HEK293 (cell line): ENCODE data around the gene CMTM4.

Experiments
- CTCF ChIA-PET: fragments of 350-600 bp; formaldehyde crosslinking; extraction: SDS; loops from one replicate; lab custom pipeline; 2021; ENCODE audit warnings: antibody characterized with exemption; lab: Yijun Ruan, JAX
- POLR2A ChIA-PET: fragments of 300-600 bp; formaldehyde crosslinking; extraction: SDS; loops from one replicate; lab custom pipeline; 2020; ENCODE audit warnings: antibody characterized with exemption, inconsistent platforms; lab: Yijun Ruan, JAX
- H3K27ac ChIP-seq: fragments of 200-500 bp; sonication (Bioruptor generic); 2 replicates; pipeline ENCODE4 v1.5.1; 2014; ENCODE audit warnings: low read depth, low read length, control low read depth, inconsistent platforms; ENCODE audit errors: extremely low read depth
- H3K36me3 ChIP-seq, 2 experiments: fragments of 200-500 bp in 1 of 2; sonication (Bioruptor generic) in 1 of 2; 1 replicate in 1 of 2; 2 replicates in 1 of 2; pipeline ENCODE4 v1.5.1; 2014 to 2017; ENCODE audit warnings: inconsistent platforms in 2 of 2, low read length in 2 of 2; ENCODE audit not compliant: control insufficient read depth in 2 of 2, insufficient read depth in 1 of 2
- H3K4me1 ChIP-seq: fragments of 200-500 bp; sonication (Bioruptor generic); 2 replicates; pipeline ENCODE4 v1.5.1; 2014; ENCODE audit warnings: mild to moderate bottlenecking, low read length, inconsistent platforms; ENCODE audit not compliant: control insufficient read depth, insufficient read depth
- H3K4me3 ChIP-seq: 2 replicates; pipeline ENCODE4 v1.5.1; 2011; ENCODE audit warnings: low read depth, mild to moderate bottlenecking, control low read depth, low read length, moderate library complexity
- H3K9me3 ChIP-seq: fragments of 200-500 bp; sonication (Bioruptor generic); 2 replicates; pipeline ENCODE4 v1.5.1; 2014; ENCODE audit warnings: low read depth, low read length, inconsistent platforms; ENCODE audit not compliant: control insufficient read depth, insufficient read depth
- BCL11B ChIP-seq: fragments of 450-650 bp; formaldehyde crosslinking; IDR thresholded peaks from 2 replicates; pipeline ENCODE4 v1.5.1; 2016; ENCODE audit warnings: low read depth, missing biosample characterization, missing genetic modification characterization
- GLIS2 ChIP-seq: fragments of 450-650 bp; formaldehyde crosslinking; IDR thresholded peaks from 2 replicates; pipeline ENCODE4 v1.5.1; 2016; ENCODE audit warnings: missing biosample characterization, missing genetic modification characterization
- MYNN ChIP-seq: fragments of 450-650 bp; formaldehyde crosslinking; IDR thresholded peaks from 2 replicates; pipeline ENCODE4 v1.5.1; 2016; ENCODE audit warnings: missing biosample characterization, missing genetic modification characterization, borderline replicate concordance
- PRDM1 ChIP-seq: fragments of 450-650 bp; formaldehyde crosslinking; IDR thresholded peaks from 2 replicates; pipeline ENCODE4; 2016; ENCODE audit warnings: missing biosample characterization, missing genetic modification characterization
- PRDM4 ChIP-seq: fragments of 450-650 bp; formaldehyde crosslinking; IDR thresholded peaks from 2 replicates; pipeline ENCODE4 v1.5.1; 2017; ENCODE audit warnings: missing biosample characterization, missing genetic modification characterization
- SP2 ChIP-seq: fragments of 450-650 bp; formaldehyde crosslinking; IDR thresholded peaks from 2 replicates; pipeline ENCODE4 v1.5.1; 2016; ENCODE audit warnings: missing biosample characterization, missing genetic modification characterization
- ZBTB11 ChIP-seq: fragments of 450-650 bp; formaldehyde crosslinking; conservative IDR thresholded peaks from 2 replicates; pipeline ENCODE4 v1.5.1; 2016; ENCODE audit warnings: low read depth, missing biosample characterization, missing genetic modification characterization
- ZBTB48 ChIP-seq: fragments of 450-650 bp; formaldehyde crosslinking; IDR thresholded peaks from 2 replicates; pipeline ENCODE4 v1.5.1; 2016; ENCODE audit warnings: missing biosample characterization, missing genetic modification characterization
- ZNF138 ChIP-seq: fragments of 450-650 bp; formaldehyde crosslinking; IDR thresholded peaks from 2 replicates; pipeline ENCODE4 v1.5.1; 2016; ENCODE audit warnings: missing biosample characterization, missing genetic modification characterization, borderline replicate concordance
- ZNF214 ChIP-seq: fragments of 450-650 bp; formaldehyde crosslinking; IDR thresholded peaks from 2 replicates; pipeline ENCODE4 v1.5.1; 2017; ENCODE audit warnings: missing biosample characterization, mild to moderate bottlenecking, missing genetic modification characterization, borderline replicate concordance
- ZNF223 ChIP-seq: fragments of 450-650 bp; formaldehyde crosslinking; IDR thresholded peaks from 2 replicates; pipeline ENCODE4 v1.5.1; 2016; ENCODE audit warnings: missing biosample characterization, missing genetic modification characterization
- ZNF426 ChIP-seq: fragments of 450-650 bp; formaldehyde crosslinking; IDR thresholded peaks from 2 replicates; pipeline ENCODE4 v1.5.1; 2017; ENCODE audit warnings: missing biosample characterization, missing genetic modification characterization, mild to moderate bottlenecking, inconsistent platforms, moderate library complexity
- ZNF624 ChIP-seq: fragments of 450-650 bp; formaldehyde crosslinking; IDR thresholded peaks from 2 replicates; pipeline ENCODE4 v1.5.1; 2017; ENCODE audit warnings: missing biosample characterization, missing genetic modification characterization
- ZNF843 ChIP-seq: fragments of 450-650 bp; formaldehyde crosslinking; IDR thresholded peaks from 2 replicates; pipeline ENCODE4 v1.5.1; 2016; ENCODE audit warnings: missing biosample characterization, missing genetic modification characterization
- ZSCAN4 ChIP-seq: fragments of 450-650 bp; formaldehyde crosslinking; IDR thresholded peaks from 2 replicates; pipeline ENCODE4 v1.5.1; 2017; ENCODE audit warnings: missing biosample characterization, missing genetic modification characterization

The CMTM4 gene

GRCh38 chr16:66608241-66609138 is 88.1 kb downstream of the CMTM4 start (continued):
- TF ChIP-seq PRDM4 (tag by site-specific recombination) (no peak), PRDM1 (tag by site-specific recombination) (no peak), ZBTB11 (tag by site-specific recombination) (no peak), ZNF138 (no peak), ZNF624 (no peak), ZBTB48 (tag by site-specific recombination) (no peak), ZSCAN4 (tag by site-specific recombination) (no peak), ZNF214 (tag by site-specific recombination) (no peak), ZNF843 (tag by site-specific recombination) (no peak), MYNN (tag by site-specific recombination) (no peak)

GRCh38 chr16:66605979-66606751 is 90.4 kb downstream of the CMTM4 start:
- Histone ChIP-seq H3K4me1 (no peaks in the 10 kb centered on the region), H3K36me3 (peaks cover 2 to 25% of the 10 kb centered on the region in 2 experiments; a peak in 2 of 3 replicates)
- CTCF ChIA-PET: interaction anchor here (0.7 to 4.2 kb wide), 3 partner anchors 148 to 261 kb away, joined by 3 to 13 read pairs (median 3); no protein-coding TSS in a partner anchor

More at GRCh38 chr16:66605979-66606751, 90.4 kb downstream of the CMTM4 start:
- no peaks in the 10 kb centered on the region for H3K9me3 ChIP-seq
- TF ChIP-seq GLIS2 (tag by site-specific recombination): peak; percentile 46; the same call in 1 of the 2 replicates
- TF ChIP-seq BCL11B (tag by site-specific recombination): no peak
- TF ChIP-seq ZNF223: no peak
- TF ChIP-seq SP2: peak; percentile 16; the same call in 1 of the 2 replicates
- TF ChIP-seq ZNF426: no peak
- TF ChIP-seq, all 188 proteins: peak for 2
- Histone ChIP-seq H3K4me3 (peak overlapping the region; percentile 69), H3K27ac (no peak overlapping the region)
- POLR2A ChIA-PET: no interaction called here
